GM12875 (cell line): ENCODE measurements around the gene CCDC88B.

Source experiments
- H3K4me3 ChIP-seq: one replicate; pipeline ENCODE4 v1.5.1; 2011; ENCODE audit warnings: low read depth, low read length, control low read depth
- CTCF ChIP-seq: IDR thresholded peaks from 2 replicates; pipeline ENCODE4 v1.5.1; 2011; ENCODE audit warnings: low read depth, mild to moderate bottlenecking, control low read depth, inconsistent platforms, low read length, moderate library complexity, borderline replicate concordance; ENCODE audit not compliant: insufficient read depth

The CCDC88B gene

GRCh38 chr11:64364435-64364834, 24.4 kb downstream of the CCDC88B start:
- no peak overlapping the region for H3K4me3 ChIP-seq
- no peak for TF ChIP-seq CTCF

DNA sequence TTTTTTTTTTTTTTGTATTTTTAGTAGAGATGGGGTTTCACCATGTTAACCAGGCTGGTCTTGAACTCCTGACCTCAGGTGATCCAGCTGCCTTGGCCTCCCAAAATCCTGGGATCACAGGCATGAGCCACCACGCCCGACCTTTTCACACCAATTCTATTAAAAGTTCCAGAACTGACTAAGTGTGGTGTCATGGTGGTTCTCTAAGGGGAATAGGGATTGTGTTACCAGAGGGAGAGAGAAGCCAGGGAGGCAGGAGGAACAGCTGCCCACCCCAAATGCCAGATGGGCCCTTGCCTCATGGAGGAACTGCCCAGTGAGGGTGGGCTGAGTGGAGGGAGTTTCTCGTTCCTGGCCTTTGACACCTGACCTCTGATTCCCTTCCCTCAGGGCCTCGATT, 24.9 kb downstream of the CCDC88B start:
- no peak overlapping the region for H3K4me3 ChIP-seq
- TF ChIP-seq CTCF, result no peak

DNA sequence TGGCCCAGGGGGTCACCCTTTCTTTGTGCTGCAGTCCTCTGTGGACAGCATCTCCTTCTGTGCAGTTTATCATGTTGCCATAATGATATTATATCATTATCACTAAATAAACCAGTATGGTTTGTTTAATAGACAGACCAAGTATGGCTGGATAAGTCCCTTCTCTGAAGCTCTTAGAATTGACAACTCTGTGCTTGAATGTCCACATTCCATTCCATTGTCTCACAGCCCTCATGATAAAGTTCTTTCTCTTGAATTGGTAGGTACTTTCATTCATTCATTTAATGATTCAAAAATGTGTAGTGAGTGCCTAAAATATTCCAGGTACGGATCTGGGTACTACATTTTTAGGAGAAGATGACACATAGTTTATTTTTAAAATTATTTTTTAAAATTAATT, 26.7 kb downstream of the CCDC88B start:
- H3K4me3 ChIP-seq, result no peak overlapping the region
- no peak for TF ChIP-seq CTCF

DNA sequence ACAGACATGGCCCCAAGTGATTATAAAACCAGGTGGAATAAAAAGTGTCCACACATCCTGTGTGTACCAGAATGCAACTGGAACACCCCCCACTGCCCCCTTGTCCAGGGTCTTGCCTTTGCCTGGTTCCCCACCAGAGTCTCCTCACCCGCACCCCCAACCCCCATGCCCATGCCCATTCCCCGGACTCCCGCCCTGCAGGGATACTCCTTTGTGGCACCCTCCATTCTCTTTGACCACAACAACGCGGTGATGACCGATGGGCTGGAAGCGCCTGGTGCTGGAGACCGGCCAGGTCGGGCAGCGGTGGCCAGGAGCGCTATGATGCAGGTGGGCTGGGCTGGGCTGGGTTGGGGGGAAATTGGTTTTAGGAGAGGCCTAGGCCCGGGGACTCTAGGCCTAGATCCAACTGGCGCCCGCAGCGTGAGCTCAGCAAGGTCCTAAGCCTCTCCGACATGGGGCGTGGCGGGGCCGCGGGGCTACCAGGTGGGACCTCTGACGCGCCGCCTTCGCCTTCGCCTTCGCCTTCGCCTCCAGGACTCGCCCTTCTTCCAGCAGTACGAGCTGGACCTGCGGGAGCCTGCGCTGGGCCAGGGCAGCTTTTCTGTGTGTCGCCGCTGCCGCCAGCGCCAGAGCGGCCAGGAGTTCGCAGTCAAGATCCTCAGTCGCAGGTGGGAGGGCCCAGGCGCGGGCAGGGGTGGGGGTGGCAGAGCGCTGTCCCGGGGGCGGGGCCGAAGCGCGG, 28.1 kb downstream of the CCDC88B start:
- no peak for TF ChIP-seq CTCF
- H3K4me3 ChIP-seq, result no peak overlapping the region

DNA sequence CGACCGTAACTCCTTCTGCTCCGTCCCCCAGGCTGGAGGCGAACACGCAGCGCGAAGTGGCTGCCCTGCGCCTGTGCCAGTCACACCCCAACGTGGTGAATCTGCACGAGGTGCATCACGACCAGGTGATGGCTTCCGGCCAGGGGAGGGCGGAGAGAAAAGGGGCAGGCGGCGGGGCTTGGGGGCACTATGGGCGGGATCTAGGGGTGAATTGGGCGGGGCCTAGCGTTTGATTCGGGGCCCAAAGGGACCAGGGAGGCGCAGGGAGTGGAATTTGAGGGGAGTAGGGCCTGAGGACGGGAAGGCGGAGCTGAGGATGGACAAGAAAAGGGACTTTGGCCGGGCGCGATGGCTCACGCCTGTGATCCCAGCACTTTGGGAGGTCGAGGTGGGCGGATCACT, 28.7 kb downstream of the CCDC88B start:
- no peak overlapping the region for H3K4me3 ChIP-seq
- no peak for TF ChIP-seq CTCF

- no peak overlapping the region for H3K4me3 ChIP-seq
- peak; percentile 26; the same call in 1 of the 2 replicates for TF ChIP-seq CTCF
Measured at GRCh38 chr11:64369440-64370421, 29.7 kb downstream of the CCDC88B start.
